Kidney epithelial cell (primary cell): ENCODE measurements around the gene EGLN3. TPM values are rescaled to one million over a fixed set of nuclear protein-coding genes. Genes with fewer than 3 reads are reported as not detected.
"Not testable (repeated sequence)": the region's sequence is repeated elsewhere in the genome, so short reads cannot be mapped to it uniquely, and the experiment has no call there.

Experiments
- DNase-seq: peaks from one replicate; pipeline ENCODE4 v3.0.0-alpha.2; 2010; ENCODE audit warnings: low read depth
- H3K27me3 ChIP-seq: 2 replicates; pipeline ENCODE4 v1.6.0; 2011; ENCODE audit warnings: low read length; ENCODE audit not compliant: control insufficient read depth, insufficient read depth
- H3K36me3 ChIP-seq: 2 replicates; pipeline ENCODE4 v1.5.1; 2011; ENCODE audit warnings: low read length; ENCODE audit not compliant: control insufficient read depth, insufficient read depth
- H3K4me3 ChIP-seq: 2 replicates; pipeline ENCODE4 v1.5.1; 2011; ENCODE audit warnings: low read depth, mild to moderate bottlenecking, control low read depth, low read length
- CTCF ChIP-seq: IDR thresholded peaks from 2 replicates; pipeline ENCODE4 v1.5.1; 2011; ENCODE audit warnings: mild to moderate bottlenecking, moderate library complexity, low read length, control low read depth, inconsistent platforms; ENCODE audit not compliant: insufficient read depth, poor library complexity, severe bottlenecking
- total RNA-seq: library from RNA; depleted of rRNA; stranded (reverse); fragments of >200 nt; gene quantifications from 2 replicates; pipeline ENCODE4 v1.2.3, GENCODE V29; 2015

Gene EGLN3
- total RNA-seq, 1 donor from 2014 or later: 1.6 TPM

- H3K4me3 ChIP-seq: no peak overlapping the region
- no peaks in the 10 kb centered on the region for H3K27me3 ChIP-seq
- no peak for DNase-seq
- no peak for TF ChIP-seq CTCF
- H3K36me3 ChIP-seq: no peaks in the 10 kb centered on the region
Observed at GRCh38 chr14:33966276-33966675, 15.4 kb upstream of the EGLN3 start.

GRCh38 chr14:33964599-33965317 lies 13.9 kb upstream of the EGLN3 start:
- no peak overlapping the region for H3K4me3 ChIP-seq
- no peak for DNase-seq
- TF ChIP-seq CTCF: no peak
- H3K36me3 ChIP-seq: no peaks in the 10 kb centered on the region
- H3K27me3 ChIP-seq: no peaks in the 10 kb centered on the region

GRCh38 chr14:33963892-33964291 lies 13.0 kb upstream of the EGLN3 start:
- no peak overlapping the region for H3K4me3 ChIP-seq
- no peak for DNase-seq
- H3K27me3 ChIP-seq: no peaks in the 10 kb centered on the region
- TF ChIP-seq CTCF: no peak
- H3K36me3 ChIP-seq: no peaks in the 10 kb centered on the region

- H3K36me3 ChIP-seq, DNase-seq, H3K27me3 ChIP-seq, H3K4me3 ChIP-seq: not testable (repeated sequence)
Observed at GRCh38 chr14:33962466-33962865, 11.6 kb upstream of the EGLN3 start.

GRCh38 chr14:33962016-33962415 lies 11.1 kb upstream of the EGLN3 start:
- no peak for TF ChIP-seq CTCF
- DNase-seq: no peak
- no peaks in the 10 kb centered on the region for H3K36me3 ChIP-seq
- H3K27me3 ChIP-seq: no peaks in the 10 kb centered on the region
- H3K4me3 ChIP-seq: no peak overlapping the region

GRCh38 chr14:33959692-33960151 lies 8.8 kb upstream of the EGLN3 start:
- DNase-seq: no peak
- TF ChIP-seq CTCF: no peak
- no peak overlapping the region for H3K4me3 ChIP-seq

More at GRCh38 chr14:33959692-33960151, 8.8 kb upstream of the EGLN3 start:
- Histone ChIP-seq H3K36me3 (no peaks in the 10 kb centered on the region), H3K27me3 (no peaks in the 10 kb centered on the region)
